Activated naive CD8-positive, alpha-beta T cell treated with anti-CD3 and anti-CD28 coated beads, Interleukin-2, amount 10 ng/mL, durations not matched to agents 7 days and 5 days (primary cell): ENCODE data around the gene CDH13. TPM values are rescaled to one million over a fixed set of nuclear protein-coding genes. Genes with fewer than 3 reads are reported as not detected.

Source experiments
- ATAC-seq: fragments of 150-1000 bp; cut with Tn5 transposase; one replicate; pipeline ENCODE4 v1.10.0; 2021; ENCODE audit warnings: low read depth, moderate library complexity
- POLR2A ChIA-PET: fragments of 350-600 bp; sonication (Branson Sonifier 250); formaldehyde crosslinking; loops from one replicate; lab custom pipeline; 2021; ENCODE audit warnings: antibody characterized with exemption; lab: Charles Lee
- DNase-seq: peaks from one replicate; pipeline ENCODE4 v3.0.0; 2021
- H3K27ac Mint-ChIP-seq: one replicate; pipeline ENCODE4 v1.8.0; 2022; ENCODE audit warnings: mild to moderate bottlenecking, mixed read lengths
- H3K27me3 Mint-ChIP-seq: one replicate; pipeline ENCODE4 v1.8.0; 2022; ENCODE audit warnings: mild to moderate bottlenecking, moderate library complexity, mixed read lengths
- H3K36me3 Mint-ChIP-seq: one replicate; pipeline ENCODE4 v1.8.0; 2021; ENCODE audit warnings: mild to moderate bottlenecking, mixed read lengths
- H3K4me1 Mint-ChIP-seq: one replicate; pipeline ENCODE4 v1.8.0; 2021; ENCODE audit warnings: mixed read lengths
- H3K4me3 Mint-ChIP-seq: one replicate; pipeline ENCODE4 v1.8.0; 2022; ENCODE audit warnings: mild to moderate bottlenecking, moderate library complexity, mixed read lengths
- H3K9me3 Mint-ChIP-seq: one replicate; pipeline ENCODE4 v1.8.0; 2021; ENCODE audit warnings: mixed read lengths
- total RNA-seq, 2 experiments: library from RNA; stranded (reverse); gene quantifications; one replicate each; pipeline ENCODE4 v1.2.3, GENCODE V29; 2021

Gene CDH13
- total RNA-seq, 2 experiments from 2014 or later = not detected

DNA sequence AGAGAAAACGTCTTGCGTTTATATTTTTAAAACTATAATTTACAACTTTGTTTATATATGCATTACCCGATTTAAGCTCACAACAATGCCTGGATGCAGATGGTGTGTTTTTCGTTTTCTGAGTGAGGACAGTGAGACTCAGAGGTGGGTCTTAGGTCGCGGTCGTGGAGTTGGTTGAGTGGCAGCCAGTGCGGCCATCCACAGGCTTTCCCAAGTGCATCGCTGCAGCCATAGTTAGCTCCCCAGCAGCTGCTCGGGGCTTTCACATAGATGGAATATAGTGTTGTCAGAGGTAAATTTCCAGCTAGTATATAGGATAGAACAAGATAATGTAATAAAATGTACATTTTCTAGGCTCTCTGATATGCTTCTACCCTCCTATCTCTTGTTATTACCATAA is 417.8 kb downstream of the CDH13 start:
- H3K27ac Mint-ChIP-seq = no peak overlapping the region
- H3K27me3 Mint-ChIP-seq = peaks cover 2% of the 10 kb centered on the region
- H3K4me1 Mint-ChIP-seq = no peaks in the 10 kb centered on the region
- H3K9me3 Mint-ChIP-seq = peaks cover 6% of the 10 kb centered on the region
- peaks cover 2% of the 10 kb centered on the region for H3K36me3 Mint-ChIP-seq
- DNase-seq = no peak
- POLR2A ChIA-PET = no interaction called here
- H3K4me3 Mint-ChIP-seq = no peak overlapping the region
- ATAC-seq = no peak

DNA sequence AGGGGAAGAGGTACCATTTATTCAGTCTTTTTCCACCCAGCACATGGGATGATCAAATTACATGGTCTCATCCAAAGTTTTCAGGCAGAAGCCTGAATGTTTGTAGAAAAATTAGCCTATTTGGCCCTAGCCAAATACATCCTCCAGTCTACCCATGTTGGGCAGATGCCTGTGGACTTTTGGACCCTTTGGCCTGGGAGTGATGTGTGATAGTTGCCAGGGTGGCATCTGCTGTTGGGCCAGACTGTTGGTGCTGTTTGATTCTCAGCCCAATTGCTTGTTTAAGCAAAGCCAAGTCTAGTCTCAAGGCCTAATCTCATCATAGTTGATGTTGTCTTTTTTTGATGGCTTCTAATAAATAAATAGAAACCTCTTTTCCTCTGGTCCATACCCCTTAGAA is 419.0 kb downstream of the CDH13 start:
- DNase-seq (no peak), ATAC-seq (no peak)
- Mint-ChIP-seq H3K36me3 (peaks cover 2% of the 10 kb centered on the region), H3K9me3 (peaks cover 7% of the 10 kb centered on the region), H3K4me1 (no peaks in the 10 kb centered on the region), H3K27me3 (peaks cover 2% of the 10 kb centered on the region), H3K4me3 (no peak overlapping the region), H3K27ac (no peak overlapping the region)
- POLR2A ChIA-PET = no interaction called here

DNA sequence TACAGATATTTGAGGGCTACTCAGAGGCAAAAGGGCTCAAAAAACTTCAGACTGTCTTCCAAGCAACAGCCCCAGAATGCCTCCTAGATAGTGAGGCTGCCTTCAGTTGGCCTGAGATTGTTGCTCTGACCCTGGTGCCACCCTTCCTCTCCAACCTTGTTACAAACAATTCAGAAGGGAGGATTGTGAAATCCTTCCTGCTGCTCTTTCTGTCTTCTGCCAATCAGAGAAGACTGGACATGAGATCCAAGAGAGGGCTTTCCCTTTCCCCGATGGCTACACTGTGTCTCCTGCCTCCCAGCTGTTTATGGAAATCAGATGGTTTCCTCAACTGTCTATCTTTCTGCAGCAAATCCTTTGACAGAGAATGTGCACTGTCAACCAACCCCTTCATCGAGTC is 419.9 kb downstream of the CDH13 start:
- no peak for ATAC-seq
- peaks cover 7% of the 10 kb centered on the region for H3K9me3 Mint-ChIP-seq
- no peak overlapping the region for H3K4me3 Mint-ChIP-seq
- H3K36me3 Mint-ChIP-seq = peaks cover 2% of the 10 kb centered on the region
- H3K4me1 Mint-ChIP-seq = no peaks in the 10 kb centered on the region
- POLR2A ChIA-PET = no interaction called here
- DNase-seq = no peak
- peaks cover 2% of the 10 kb centered on the region for H3K27me3 Mint-ChIP-seq
- H3K27ac Mint-ChIP-seq = no peak overlapping the region

DNA sequence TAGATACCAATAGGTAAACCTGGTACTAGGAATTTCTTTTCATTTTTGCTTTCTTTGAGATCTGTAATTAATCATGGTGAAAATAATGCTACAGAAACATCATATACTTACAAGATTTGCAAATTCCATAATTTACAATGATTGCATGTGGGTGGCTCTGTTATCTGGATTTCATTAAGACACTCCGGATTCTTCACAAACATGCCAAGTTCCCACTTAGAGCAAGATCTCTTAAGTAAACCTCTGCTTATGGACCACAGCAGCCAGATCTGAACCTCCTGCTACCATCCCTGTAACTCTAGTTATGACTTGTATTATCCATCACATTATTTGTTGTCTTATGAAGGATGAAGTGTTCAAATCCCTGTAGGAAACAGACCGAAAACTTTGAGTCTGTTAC is 424.7 kb downstream of the CDH13 start:
- no peaks in the 10 kb centered on the region for H3K4me1 Mint-ChIP-seq
- H3K9me3 Mint-ChIP-seq = peaks cover 4% of the 10 kb centered on the region
- POLR2A ChIA-PET = no interaction called here
- H3K4me3 Mint-ChIP-seq = no peak overlapping the region
- H3K36me3 Mint-ChIP-seq = peaks cover 2% of the 10 kb centered on the region
- ATAC-seq (no peak), DNase-seq (no peak)
- no peak overlapping the region for H3K27ac Mint-ChIP-seq
- H3K27me3 Mint-ChIP-seq = peaks cover 5% of the 10 kb centered on the region

- Mint-ChIP-seq H3K4me3 (no peak overlapping the region), H3K9me3 (peaks cover 2% of the 10 kb centered on the region), H3K36me3 (no peaks in the 10 kb centered on the region), H3K4me1 (no peaks in the 10 kb centered on the region), H3K27ac (no peak overlapping the region), H3K27me3 (peaks cover 3% of the 10 kb centered on the region)
- POLR2A ChIA-PET = no interaction called here
- DNase-seq (no peak), ATAC-seq (no peak)
Measured at GRCh38 chr16:83054283-83054682, 427.5 kb downstream of the CDH13 start.

GRCh38 chr16:83058376-83058775 is 431.6 kb downstream of the CDH13 start:
- Mint-ChIP-seq H3K27ac (no peak overlapping the region), H3K27me3 (peaks cover 3% of the 10 kb centered on the region), H3K36me3 (no peaks in the 10 kb centered on the region), H3K9me3 (no peaks in the 10 kb centered on the region), H3K4me1 (no peaks in the 10 kb centered on the region), H3K4me3 (no peak overlapping the region)
- no peak for DNase-seq
- POLR2A ChIA-PET = no interaction called here
- ATAC-seq = no peak

DNA sequence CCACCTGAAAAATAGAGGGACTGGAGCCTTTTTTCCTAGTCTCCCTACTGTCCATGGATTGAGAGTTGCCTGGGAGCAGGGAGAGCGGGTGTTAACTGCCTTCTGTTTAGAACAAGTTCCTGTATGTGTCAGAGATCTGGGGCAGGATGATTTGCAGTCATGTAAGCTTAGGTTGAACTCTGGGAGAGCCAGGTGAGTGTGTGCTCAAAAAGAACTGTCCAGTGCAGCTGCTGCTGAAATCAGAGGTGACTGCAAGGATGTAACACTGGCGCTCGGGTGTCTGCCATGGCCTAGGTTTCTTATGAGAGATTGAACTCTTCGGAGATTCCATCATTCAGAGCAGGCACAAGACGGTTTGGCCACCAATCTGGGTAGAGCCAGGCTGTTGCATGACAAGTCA is 432.5 kb downstream of the CDH13 start:
- Mint-ChIP-seq H3K27ac (no peak overlapping the region), H3K36me3 (no peaks in the 10 kb centered on the region), H3K9me3 (no peaks in the 10 kb centered on the region), H3K27me3 (peaks cover 3% of the 10 kb centered on the region), H3K4me3 (no peak overlapping the region), H3K4me1 (no peaks in the 10 kb centered on the region)
- no peak for DNase-seq
- no peak for ATAC-seq
- POLR2A ChIA-PET = no interaction called here

DNA sequence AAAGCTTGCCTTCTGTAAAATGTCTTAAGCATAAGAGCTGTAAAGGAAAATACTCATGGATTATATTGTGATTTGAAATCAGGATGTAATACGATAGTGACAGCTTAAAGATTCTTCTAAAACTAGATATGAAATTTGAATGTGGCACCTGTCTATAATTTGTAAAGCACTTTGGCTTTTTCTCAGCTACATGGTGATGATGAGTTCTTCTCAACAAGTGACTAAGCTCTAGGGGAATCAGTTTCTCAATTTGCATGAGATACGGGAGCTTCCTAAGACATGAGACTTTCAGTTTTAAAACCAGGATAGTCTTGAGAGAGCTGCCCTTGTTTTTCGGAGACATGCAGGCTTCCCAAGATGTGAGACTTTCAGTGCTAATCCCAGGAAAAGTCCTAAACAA is 439.2 kb downstream of the CDH13 start:
- no peaks in the 10 kb centered on the region for H3K27me3 Mint-ChIP-seq
- ATAC-seq (no peak), DNase-seq (no peak)
- POLR2A ChIA-PET = no interaction called here
- H3K9me3 Mint-ChIP-seq = peaks cover 8% of the 10 kb centered on the region
- no peaks in the 10 kb centered on the region for H3K4me1 Mint-ChIP-seq
- no peak overlapping the region for H3K4me3 Mint-ChIP-seq
- no peak overlapping the region for H3K27ac Mint-ChIP-seq
- H3K36me3 Mint-ChIP-seq = no peaks in the 10 kb centered on the region

- Mint-ChIP-seq H3K27ac (no peak overlapping the region), H3K36me3 (no peaks in the 10 kb centered on the region), H3K4me3 (no peak overlapping the region), H3K4me1 (no peaks in the 10 kb centered on the region), H3K9me3 (peaks cover 8% of the 10 kb centered on the region), H3K27me3 (no peaks in the 10 kb centered on the region)
- POLR2A ChIA-PET = no interaction called here
- DNase-seq = no peak
- ATAC-seq = no peak
Measured at GRCh38 chr16:83066881-83067280, 440.1 kb downstream of the CDH13 start.

- H3K27me3 Mint-ChIP-seq = no peaks in the 10 kb centered on the region
- ATAC-seq = no peak
- H3K4me1 Mint-ChIP-seq = no peaks in the 10 kb centered on the region
- H3K36me3 Mint-ChIP-seq = no peaks in the 10 kb centered on the region
- no peak overlapping the region for H3K27ac Mint-ChIP-seq
- POLR2A ChIA-PET = no interaction called here
- peaks cover 8% of the 10 kb centered on the region for H3K9me3 Mint-ChIP-seq
- H3K4me3 Mint-ChIP-seq = no peak overlapping the region
- DNase-seq = no peak
Measured at GRCh38 chr16:83068686-83069085, 441.9 kb downstream of the CDH13 start.

- no peak overlapping the region for H3K27ac Mint-ChIP-seq
- POLR2A ChIA-PET = no interaction called here
- H3K4me3 Mint-ChIP-seq = no peak overlapping the region
- H3K9me3 Mint-ChIP-seq = peaks cover 8% of the 10 kb centered on the region
- no peak for ATAC-seq
- no peak for DNase-seq
- H3K4me1 Mint-ChIP-seq = no peaks in the 10 kb centered on the region
- no peaks in the 10 kb centered on the region for H3K36me3 Mint-ChIP-seq
- no peaks in the 10 kb centered on the region for H3K27me3 Mint-ChIP-seq
Measured at GRCh38 chr16:83070416-83071209, 443.8 kb downstream of the CDH13 start.

- no peak for ATAC-seq
- Mint-ChIP-seq H3K4me3 (no peak overlapping the region), H3K4me1 (no peaks in the 10 kb centered on the region), H3K9me3 (peaks cover 4% of the 10 kb centered on the region), H3K27ac (no peak overlapping the region), H3K36me3 (no peaks in the 10 kb centered on the region), H3K27me3 (no peaks in the 10 kb centered on the region)
- no peak for DNase-seq
- POLR2A ChIA-PET = no interaction called here
Measured at GRCh38 chr16:83075956-83076355, 449.2 kb downstream of the CDH13 start.

DNA sequence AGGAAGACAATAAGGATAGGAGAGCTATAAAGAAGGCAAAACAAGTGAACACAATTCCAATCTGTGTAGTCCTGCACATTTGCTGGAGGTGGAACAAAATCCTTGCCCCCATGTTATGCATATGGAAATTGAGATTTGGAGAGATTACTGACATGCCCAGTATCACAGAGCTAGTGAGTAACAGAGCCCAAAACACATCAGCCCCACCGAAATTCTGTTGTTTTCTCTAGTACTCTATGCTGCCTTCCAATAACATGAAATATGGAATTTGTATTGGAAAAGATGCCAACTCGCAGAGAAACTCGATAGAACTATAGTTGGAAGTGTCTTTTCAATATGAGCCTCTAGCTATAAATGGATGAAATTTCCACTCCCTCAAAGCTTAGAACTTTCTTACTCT is 456.6 kb downstream of the CDH13 start:
- no peaks in the 10 kb centered on the region for H3K27me3 Mint-ChIP-seq
- H3K9me3 Mint-ChIP-seq = peaks cover 7% of the 10 kb centered on the region
- H3K4me1 Mint-ChIP-seq = no peaks in the 10 kb centered on the region
- DNase-seq (no peak), ATAC-seq (no peak)
- POLR2A ChIA-PET = no interaction called here
- H3K27ac Mint-ChIP-seq = no peak overlapping the region
- H3K36me3 Mint-ChIP-seq = no peaks in the 10 kb centered on the region
- no peak overlapping the region for H3K4me3 Mint-ChIP-seq

DNA sequence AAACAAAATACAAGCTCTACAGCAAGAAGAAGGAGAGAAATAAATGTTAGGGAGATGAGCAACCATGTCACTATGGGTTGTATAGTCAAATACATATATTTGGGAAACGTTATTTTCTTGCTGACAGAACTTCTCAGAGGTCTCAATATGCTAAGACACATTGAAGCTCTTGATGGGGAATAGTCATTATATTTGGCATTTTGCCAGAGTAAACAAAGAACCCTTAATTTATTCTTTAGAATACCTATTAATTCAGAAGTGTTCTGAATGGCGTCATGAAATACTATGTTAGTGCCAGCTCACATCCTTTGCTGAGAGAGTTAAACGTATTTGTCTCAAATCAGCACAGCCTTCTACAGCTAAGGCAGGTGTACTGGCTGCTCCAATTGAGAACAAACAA is 458.9 kb downstream of the CDH13 start:
- ATAC-seq = no peak
- POLR2A ChIA-PET = no interaction called here
- H3K9me3 Mint-ChIP-seq = peaks cover 8% of the 10 kb centered on the region

More for the DNA sequence above, 458.9 kb downstream of the CDH13 start:
- no peak overlapping the region for H3K4me3 Mint-ChIP-seq
- H3K27me3 Mint-ChIP-seq = no peaks in the 10 kb centered on the region
- no peaks in the 10 kb centered on the region for H3K36me3 Mint-ChIP-seq
- H3K27ac Mint-ChIP-seq = no peak overlapping the region
- H3K4me1 Mint-ChIP-seq = no peaks in the 10 kb centered on the region
- DNase-seq = no peak
